SIG-M5 treated with dmso at 0.1 percent for 504 hours (cell line): ENCODE data around the gene TEAD1.
"Not testable (repeated sequence)": the region's sequence is repeated elsewhere in the genome, so short reads cannot be mapped to it uniquely, and the experiment has no call there.

Source experiments
- DNase-seq: peaks from one replicate; lab custom pipeline; 2025; ENCODE audit not compliant: unreplicated experiment; lab: John Stamatoyannopoulos, UW

Gene TEAD1

DNA sequence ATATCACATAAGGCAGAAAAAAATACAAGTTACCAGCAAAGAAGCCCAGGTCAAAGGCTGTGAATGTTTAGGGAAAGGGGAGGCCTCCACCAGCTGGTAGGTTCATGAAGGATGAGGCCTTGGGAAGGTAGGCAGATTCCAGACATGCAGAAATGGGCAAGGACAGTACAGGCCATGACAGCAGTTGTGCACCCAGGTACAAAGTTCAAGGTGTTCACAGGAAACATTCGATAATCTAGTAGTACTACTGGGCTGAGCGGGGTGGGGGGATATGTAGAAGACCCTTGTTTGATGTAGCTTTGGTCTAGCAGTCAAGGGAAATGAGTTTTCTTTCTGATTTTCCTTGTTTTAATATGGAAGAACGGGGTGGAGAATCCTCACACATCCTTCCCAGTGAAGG is 182.1 kb downstream of the TEAD1 start:
- DNase-seq = no peak

GRCh38 chr11:12857572-12857971 is 183.4 kb downstream of the TEAD1 start:
- DNase-seq = no peak

- DNase-seq = no peak
Measured at GRCh38 chr11:12859872-12860657, 185.8 kb downstream of the TEAD1 start.

DNA sequence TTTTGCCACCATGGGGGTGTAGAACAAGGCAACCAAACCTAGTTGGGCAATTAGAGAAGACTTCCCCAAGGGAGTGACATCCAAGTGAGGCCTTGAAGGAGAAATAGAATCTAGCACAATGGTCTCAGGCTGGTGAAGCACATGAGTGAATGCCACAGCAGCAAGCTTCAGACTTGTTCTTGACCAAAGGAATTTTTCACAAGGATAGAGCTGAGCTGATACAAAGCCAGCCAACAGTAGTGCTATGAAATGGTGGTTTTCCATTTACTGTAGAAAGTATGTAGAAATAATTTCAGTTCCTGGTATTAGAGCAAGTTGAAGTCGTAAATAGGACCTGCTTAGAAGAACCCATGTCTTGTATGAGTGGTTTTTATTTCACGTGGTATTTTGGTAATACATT is 186.6 kb downstream of the TEAD1 start:
- peak; percentile 13 for DNase-seq

- DNase-seq = no peak
Measured at GRCh38 chr11:12862696-12863469, 188.7 kb downstream of the TEAD1 start.

DNA sequence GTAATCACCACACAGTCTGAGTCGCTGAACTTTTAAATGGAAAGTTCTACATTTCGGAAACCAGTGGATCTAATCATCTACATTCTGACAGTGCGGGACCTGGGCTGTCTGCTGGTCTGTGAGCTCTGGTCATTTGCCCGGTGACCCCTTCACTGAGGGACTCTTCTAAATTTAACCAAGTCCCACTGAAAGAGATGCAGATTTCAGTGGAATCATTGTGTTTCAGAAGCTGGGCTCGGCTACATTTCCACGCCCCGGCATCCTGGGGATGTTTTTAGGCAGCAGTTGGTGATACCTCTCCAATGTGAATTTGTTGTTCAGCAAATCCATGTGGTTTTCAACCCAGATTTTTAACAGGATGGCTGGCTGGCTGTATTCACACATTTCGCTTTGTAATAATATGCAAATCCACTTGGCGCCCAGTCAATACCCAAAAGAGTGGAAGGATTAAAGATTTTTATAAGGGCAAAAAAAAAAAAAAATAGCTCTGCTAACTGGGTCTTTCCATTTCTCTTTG is 189.4 kb downstream of the TEAD1 start:
- no peak for DNase-seq

DNA sequence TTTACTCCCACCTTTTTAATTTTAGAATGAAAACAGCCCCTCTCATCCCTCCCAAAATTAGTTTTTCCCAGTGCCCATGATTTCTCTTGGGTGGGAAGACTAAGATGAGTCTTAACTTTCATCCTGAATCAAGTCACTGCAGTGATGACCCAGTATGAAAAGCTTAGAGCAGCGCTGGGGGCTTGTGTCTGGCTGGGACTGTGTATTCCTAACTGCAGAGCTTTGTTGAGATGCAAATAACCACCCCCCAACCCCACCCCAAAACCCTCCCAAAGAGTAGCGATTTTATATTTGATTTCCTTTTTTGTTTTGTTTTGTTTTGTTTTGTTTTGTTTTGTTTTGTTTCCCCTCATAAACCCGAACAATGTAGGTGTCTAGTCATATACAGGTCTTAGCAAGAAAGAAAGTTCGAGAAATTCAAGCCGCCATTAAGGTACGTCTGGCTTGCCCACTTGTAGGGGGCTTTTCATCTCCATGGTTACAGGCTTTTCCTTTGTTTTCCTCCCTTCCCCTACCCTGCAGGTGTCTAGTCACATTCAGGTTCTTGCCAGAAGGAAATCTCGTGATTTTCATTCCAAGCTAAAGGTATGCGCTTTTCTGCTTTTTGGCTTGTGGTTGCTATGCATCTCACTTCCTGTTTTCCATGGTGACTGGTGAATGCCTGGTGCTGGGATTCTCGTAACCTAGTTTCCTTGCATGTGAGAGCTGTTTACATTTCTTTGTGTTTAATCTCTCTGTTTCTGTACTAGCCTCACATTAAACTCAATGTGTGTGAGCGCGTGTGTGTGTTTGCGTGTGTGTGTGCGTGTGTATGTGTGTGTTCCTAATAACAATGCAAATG is 190.3 kb downstream of the TEAD1 start:
- peak; percentile 22 for DNase-seq

GRCh38 chr11:12865863-12866595 is 191.8 kb downstream of the TEAD1 start:
- no peak for DNase-seq

- DNase-seq = no peak
Measured at GRCh38 chr11:12867531-12867930, 193.3 kb downstream of the TEAD1 start.

DNA sequence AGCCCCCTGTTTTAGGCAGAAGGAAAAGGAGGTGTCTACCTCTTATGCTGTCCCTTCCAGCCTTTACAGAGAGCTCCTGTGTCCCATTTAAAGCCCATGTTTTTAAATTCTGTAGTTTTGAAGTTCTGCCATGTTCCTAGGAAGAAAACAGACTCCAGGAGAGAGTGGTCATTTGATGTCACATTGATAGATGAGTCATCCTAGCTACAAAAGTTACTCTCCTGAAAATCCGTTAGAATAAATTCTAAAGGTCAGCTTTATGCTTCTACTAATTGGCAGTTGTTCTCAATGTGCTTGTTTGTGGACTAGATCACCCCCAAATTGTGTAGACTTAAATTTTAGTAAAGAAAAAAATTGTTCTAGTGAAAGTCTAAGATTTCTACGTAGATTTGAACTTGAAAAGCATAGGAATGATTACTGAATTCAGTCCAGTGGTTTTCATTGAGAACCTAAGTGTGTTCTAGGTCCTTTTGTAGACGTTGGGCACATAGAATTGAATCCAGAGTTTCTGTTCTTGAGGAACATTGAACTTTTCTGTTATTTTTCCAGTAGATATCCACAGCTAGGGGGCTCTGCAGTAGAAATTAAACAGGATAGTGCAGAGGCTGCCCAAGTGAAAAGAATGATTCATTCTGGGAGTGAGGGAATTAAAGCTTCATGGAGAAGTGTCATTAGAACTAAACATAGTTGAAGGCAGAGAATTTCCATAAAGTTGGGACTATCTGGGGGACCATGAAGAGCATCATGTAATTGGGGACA is 194.3 kb downstream of the TEAD1 start:
- no peak for DNase-seq

DNA sequence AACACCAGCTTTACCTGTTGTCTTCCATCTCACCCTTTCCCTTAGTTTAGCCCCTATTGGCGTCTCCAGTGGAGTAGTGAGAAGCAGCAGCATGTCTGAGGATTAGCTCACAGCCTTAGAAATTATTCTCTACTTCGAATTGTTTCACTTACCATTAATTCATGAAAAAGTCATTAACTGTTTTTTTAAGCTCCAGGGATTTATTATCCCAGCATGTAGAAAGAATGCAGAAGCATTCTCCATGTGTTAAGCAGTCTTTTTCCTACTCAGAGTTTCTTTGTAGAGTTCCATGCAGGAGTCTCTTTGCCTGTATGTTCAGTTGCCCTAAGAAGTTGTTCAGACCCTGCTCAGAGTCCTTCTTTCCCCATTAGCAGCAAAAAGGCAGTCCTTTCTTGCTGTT is 197.0 kb downstream of the TEAD1 start:
- DNase-seq = no peak

DNA sequence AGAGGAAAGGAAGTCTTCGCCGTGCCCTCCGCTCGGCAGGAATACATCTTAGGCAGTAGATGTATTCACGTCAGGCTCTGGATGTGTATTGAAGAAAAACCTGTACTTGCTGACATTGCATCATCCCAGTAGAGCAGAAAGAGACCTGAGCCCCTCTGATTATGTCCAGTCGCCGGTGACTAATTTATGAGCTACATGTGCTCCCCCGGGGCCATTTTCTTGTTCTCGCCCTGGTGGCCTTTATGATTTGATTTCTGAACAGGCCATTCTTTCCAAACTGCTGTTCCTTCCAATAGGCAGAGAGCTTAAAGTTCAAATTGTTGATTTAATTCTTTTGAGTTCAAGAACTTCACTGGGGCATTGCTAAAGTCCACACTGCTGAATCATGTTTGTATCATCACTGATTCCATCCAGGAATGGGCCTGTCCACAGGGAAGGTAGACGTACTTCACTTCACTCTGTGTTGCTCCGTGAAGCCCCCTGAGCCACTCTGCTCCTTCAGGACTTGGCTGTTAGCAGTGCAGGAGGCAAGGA is 197.6 kb downstream of the TEAD1 start:
- DNase-seq = no peak

GRCh38 chr11:12876340-12876739 is 202.1 kb downstream of the TEAD1 start:
- DNase-seq = no peak

DNA sequence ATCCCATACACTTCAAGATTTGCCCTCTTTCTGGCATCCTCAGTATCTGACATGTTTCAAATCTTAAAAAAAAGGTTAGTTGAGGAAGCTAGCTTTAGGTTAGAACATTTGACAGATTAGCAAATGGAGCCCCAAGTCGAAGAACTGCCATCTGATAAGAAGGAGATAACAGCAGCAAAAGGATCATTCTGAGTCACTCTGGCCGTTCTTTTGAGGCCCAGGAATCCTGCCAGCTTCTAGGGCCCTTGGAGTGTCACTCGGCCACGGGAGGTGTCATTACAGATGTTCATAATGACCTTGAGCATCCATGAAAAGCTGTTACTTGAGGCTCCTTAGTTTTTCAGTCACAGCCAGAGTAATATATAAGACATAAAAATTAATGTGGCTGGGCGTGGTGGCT is 202.8 kb downstream of the TEAD1 start:
- DNase-seq = no peak

GRCh38 chr11:12877508-12877907 is 203.3 kb downstream of the TEAD1 start:
- not testable (repeated sequence) for DNase-seq

GRCh38 chr11:12880327-12880726 is 206.1 kb downstream of the TEAD1 start:
- DNase-seq = no peak

DNA sequence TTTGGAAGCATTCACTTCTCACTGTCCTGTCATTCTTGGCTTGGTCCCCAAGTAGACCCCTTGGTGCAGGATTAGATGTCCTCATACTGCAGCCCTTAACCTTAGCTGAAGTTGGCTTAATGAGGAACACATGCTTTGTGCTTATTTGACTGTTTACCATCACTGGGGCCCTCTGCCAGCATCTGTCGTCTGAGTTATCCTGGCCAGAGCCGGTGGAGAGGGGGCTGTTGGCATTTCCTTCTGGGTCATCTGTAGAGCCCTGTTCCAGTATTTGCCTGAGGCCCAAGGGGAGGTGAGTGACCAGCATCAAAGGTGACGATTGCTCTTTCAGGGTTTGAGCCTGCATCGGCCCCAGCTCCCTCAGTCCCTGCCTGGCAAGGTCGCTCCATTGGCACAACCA is 208.4 kb downstream of the TEAD1 start:
- DNase-seq = no peak

GRCh38 chr11:12884751-12885318 is 210.6 kb downstream of the TEAD1 start:
- no peak for DNase-seq

DNA sequence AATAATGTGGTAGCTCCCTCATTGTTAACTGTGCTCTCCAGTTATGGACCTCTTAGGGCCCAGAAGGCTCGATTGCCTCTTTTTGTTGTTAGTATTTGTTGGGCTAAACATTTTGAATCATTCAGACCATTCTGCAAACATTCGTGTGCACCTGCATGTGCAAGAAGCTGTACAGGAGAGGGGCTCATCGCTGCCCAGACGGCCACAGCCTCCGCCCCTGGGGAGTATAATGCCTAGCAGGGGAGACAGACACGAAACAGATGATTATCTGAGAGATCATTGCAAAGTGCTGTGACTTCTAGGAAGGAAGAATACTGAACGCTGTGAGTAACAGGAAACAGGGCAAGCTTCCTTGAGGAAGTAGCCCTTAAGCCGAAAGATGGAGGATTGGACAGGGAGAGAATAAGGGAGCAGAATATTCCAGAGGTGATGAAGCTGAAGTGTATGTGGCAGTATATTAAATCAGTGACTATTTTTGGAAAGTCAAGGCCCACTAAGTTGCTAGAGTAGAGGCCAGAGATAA is 211.6 kb downstream of the TEAD1 start:
- DNase-seq = no peak
